Measurements from ENCODE around the gene PDIA5. TPM values are rescaled to one million over a fixed set of nuclear protein-coding genes. Genes with fewer than 3 reads are reported as not detected.

Gene PDIA5
- total RNA-seq, 1 experiment from 2014 or later, result 53.6 TPM

DNA sequence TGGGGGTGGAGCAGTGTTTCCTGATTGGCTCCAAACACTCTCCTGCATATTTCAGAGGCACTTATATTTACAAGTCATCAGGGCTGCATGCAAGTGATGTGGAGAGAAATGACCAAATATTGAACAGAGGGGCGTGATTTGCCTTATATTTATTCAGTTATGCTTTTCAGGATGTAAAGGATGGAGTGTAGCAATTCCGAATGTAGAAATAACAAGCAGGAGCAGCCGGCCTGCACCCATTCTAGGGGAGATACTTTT lies 19.8 kb upstream of the PDIA5 start:
- Histone ChIP-seq H3K4me3 (ENCODE audit: low read depth in 2 of 2, low read length in 2 of 2) (no peak overlapping the region), H3K36me3 (ENCODE audit: control insufficient read depth, insufficient read depth, low read length) (no peaks in the 10 kb centered on the region), H3K4me1 (ENCODE audit: control insufficient read depth, insufficient read depth, low read length) (no peaks in the 10 kb centered on the region), H3K27me3 (ENCODE audit: control insufficient read depth, insufficient read depth, low read length) (no peaks in the 10 kb centered on the region), H3K27ac (ENCODE audit: low read length) (no peak overlapping the region), H3K9me3 (ENCODE audit: control insufficient read depth, insufficient read depth, low read depth, low read length) (no peaks in the 10 kb centered on the region)
- DNase-seq (ENCODE audit: low read depth, low spot score) (no peak), ATAC-seq (no peak)
- intact Hi-C loops (cut with micrococcal nuclease; ENCODE audit: unreplicated experiment) (no loop called here), in situ Hi-C loops (cut with HindIII; ENCODE audit: low pct_unique_long_range_greater_than_20kb, low sequenced_read_pairs) (no loop called here)
- ChIA-PET CTCF (no interaction called here), POLR2A (no interaction called here)
- BruUV-seq (replicated peaks), result no TSS peak
- TF ChIP-seq, protein P1, sequence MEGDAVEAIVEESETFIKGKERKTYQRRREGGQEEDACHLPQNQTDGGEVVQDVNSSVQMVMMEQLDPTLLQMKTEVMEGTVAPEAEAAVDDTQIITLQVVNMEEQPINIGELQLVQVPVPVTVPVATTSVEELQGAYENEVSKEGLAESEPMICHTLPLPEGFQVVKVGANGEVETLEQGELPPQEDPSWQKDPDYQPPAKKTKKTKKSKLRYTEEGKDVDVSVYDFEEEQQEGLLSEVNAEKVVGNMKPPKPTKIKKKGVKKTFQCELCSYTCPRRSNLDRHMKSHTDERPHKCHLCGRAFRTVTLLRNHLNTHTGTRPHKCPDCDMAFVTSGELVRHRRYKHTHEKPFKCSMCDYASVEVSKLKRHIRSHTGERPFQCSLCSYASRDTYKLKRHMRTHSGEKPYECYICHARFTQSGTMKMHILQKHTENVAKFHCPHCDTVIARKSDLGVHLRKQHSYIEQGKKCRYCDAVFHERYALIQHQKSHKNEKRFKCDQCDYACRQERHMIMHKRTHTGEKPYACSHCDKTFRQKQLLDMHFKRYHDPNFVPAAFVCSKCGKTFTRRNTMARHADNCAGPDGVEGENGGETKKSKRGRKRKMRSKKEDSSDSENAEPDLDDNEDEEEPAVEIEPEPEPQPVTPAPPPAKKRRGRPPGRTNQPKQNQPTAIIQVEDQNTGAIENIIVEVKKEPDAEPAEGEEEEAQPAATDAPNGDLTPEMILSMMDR (IDR thresholded peaks at IDR 0.05), result no peak
- TF ChIP-seq POLR2AphosphoS5 (IDR thresholded peaks at IDR 0.05; ENCODE audit: low read depth, low read length) (no peak), TCF7L2 (IDR thresholded peaks at IDR 0.05; ENCODE audit: low read depth, low read length) (no peak), SIN3A (IDR thresholded peaks at IDR 0.05; ENCODE audit: borderline replicate concordance, insufficient read depth, low read depth, low read length) (no peak)
- TF ChIP-seq, protein P2, sequence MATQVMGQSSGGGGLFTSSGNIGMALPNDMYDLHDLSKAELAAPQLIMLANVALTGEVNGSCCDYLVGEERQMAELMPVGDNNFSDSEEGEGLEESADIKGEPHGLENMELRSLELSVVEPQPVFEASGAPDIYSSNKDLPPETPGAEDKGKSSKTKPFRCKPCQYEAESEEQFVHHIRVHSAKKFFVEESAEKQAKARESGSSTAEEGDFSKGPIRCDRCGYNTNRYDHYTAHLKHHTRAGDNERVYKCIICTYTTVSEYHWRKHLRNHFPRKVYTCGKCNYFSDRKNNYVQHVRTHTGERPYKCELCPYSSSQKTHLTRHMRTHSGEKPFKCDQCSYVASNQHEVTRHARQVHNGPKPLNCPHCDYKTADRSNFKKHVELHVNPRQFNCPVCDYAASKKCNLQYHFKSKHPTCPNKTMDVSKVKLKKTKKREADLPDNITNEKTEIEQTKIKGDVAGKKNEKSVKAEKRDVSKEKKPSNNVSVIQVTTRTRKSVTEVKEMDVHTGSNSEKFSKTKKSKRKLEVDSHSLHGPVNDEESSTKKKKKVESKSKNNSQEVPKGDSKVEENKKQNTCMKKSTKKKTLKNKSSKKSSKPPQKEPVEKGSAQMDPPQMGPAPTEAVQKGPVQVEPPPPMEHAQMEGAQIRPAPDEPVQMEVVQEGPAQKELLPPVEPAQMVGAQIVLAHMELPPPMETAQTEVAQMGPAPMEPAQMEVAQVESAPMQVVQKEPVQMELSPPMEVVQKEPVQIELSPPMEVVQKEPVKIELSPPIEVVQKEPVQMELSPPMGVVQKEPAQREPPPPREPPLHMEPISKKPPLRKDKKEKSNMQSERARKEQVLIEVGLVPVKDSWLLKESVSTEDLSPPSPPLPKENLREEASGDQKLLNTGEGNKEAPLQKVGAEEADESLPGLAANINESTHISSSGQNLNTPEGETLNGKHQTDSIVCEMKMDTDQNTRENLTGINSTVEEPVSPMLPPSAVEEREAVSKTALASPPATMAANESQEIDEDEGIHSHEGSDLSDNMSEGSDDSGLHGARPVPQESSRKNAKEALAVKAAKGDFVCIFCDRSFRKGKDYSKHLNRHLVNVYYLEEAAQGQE (IDR thresholded peaks at IDR 0.05; ENCODE audit: insufficient read depth in 1 of 2, low read depth in 2 of 2, low read length in 1 of 2), result no peak

DNA sequence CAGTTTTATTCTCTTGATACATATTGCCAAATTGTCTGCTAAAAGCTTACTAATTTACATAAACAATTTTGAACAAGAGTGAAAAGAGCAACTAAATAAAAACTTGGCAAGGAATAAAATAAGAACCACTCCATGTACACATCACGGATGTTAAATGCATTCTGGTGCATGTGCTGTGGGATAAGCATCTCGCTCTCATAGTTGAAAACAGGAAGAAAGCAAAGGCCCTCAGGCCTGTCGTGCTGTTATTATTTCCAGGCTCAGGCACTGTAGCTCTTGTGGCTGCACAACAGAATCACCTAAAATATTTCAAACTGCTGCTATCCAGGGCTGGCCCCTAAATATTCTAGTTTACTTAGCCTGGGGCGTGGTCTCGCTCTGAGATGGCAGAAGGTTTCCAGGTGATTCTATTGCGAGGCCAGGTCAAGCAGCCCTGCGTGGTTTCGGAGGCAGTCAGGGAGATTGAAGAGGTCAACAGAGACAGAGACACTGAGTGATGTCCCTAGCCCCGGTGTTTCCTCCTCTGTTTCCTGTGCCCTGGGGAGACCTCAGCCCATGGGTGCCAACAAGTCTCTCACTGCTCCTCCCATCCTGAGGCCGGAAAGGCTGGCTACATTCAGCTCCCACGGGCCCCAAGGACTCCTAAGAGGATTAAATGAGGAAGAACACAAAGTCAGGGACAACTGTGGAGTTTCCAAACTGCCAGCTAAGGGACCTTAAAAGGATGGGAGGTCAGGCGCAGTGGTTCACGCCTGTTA lies 18.2 kb upstream of the PDIA5 start:
- in situ Hi-C loops (cut with HindIII; ENCODE audit: low pct_unique_long_range_greater_than_20kb, low sequenced_read_pairs) (no loop called here), intact Hi-C loops (cut with micrococcal nuclease; ENCODE audit: unreplicated experiment) (no loop called here)
- Histone ChIP-seq H3K27ac (ENCODE audit: low read length) (no peak overlapping the region), H3K4me1 (ENCODE audit: control insufficient read depth, insufficient read depth, low read length) (no peaks in the 10 kb centered on the region), H3K27me3 (ENCODE audit: control insufficient read depth, insufficient read depth, low read length) (no peaks in the 10 kb centered on the region; the same call in 1 of the 2 replicates), H3K36me3 (ENCODE audit: control insufficient read depth, insufficient read depth, low read length) (no peaks in the 10 kb centered on the region), H3K4me3 (ENCODE audit: low read depth in 2 of 2, low read length in 2 of 2) (no peak overlapping the region), H3K9me3 (ENCODE audit: control insufficient read depth, insufficient read depth, low read depth, low read length) (no peaks in the 10 kb centered on the region)
- no TSS peak for BruUV-seq (replicated peaks)
- no peak for TF ChIP-seq TCF7L2 (IDR thresholded peaks at IDR 0.05; ENCODE audit: low read depth, low read length)
- TF ChIP-seq POLR2AphosphoS5 (IDR thresholded peaks at IDR 0.05; ENCODE audit: low read depth, low read length), result no peak
- TF ChIP-seq, protein P2 (IDR thresholded peaks at IDR 0.05; ENCODE audit: insufficient read depth in 1 of 2, low read depth in 2 of 2, low read length in 1 of 2), result no peak
- TF ChIP-seq, protein P1 (IDR thresholded peaks at IDR 0.05), result no peak
- no peak for TF ChIP-seq SIN3A (IDR thresholded peaks at IDR 0.05; ENCODE audit: borderline replicate concordance, insufficient read depth, low read depth, low read length)
- POLR2A ChIA-PET, result interaction anchor here (0.6 kb wide), 3 partner anchors 19 to 685 kb away, joined by 5 to 10 read pairs (median 8); no protein-coding TSS in a partner anchor
- DNase-seq (ENCODE audit: low read depth, low spot score) (no peak), ATAC-seq (no peak)
- CTCF ChIA-PET, result no interaction called here
